Lower lobe of right lung (tissue), 2 donors: ENCODE results near the gene AREG. TPM values are rescaled to one million over a fixed set of nuclear protein-coding genes. Genes with fewer than 3 reads are reported as not detected.
A peak's percentile ranks its signal among the peaks of the same experiment; 100 is the strongest.

Experiments
- ATAC-seq, 2 donors: fragments of 200-7000 bp; cut with Tn5 transposase; one replicate each; pipeline ENCODE4 v1.9.1; 2020 to 2022; ENCODE audit warnings: mild to moderate bottlenecking in 2 of 2, moderate library complexity in 2 of 2
- DNase-seq: peaks from one replicate; pipeline ENCODE4 v3.0.0-alpha.2; 2020
- H3K27ac ChIP-seq: fragments of 200-600 bp; one replicate; pipeline ENCODE4 v1.8.0; 2022
- H3K27me3 ChIP-seq: fragments of 200-600 bp; one replicate; pipeline ENCODE4 v1.8.0; 2022; ENCODE audit warnings: low read depth
- H3K36me3 ChIP-seq: fragments of 200-600 bp; one replicate; pipeline ENCODE4 v1.8.0; 2022; ENCODE audit warnings: mild to moderate bottlenecking
- H3K4me1 ChIP-seq: fragments of 200-600 bp; one replicate; pipeline ENCODE4 v1.8.0; 2022
- H3K4me3 ChIP-seq: fragments of 200-600 bp; one replicate; pipeline ENCODE4 v1.8.0; 2022; ENCODE audit warnings: mild to moderate bottlenecking
- H3K9me3 ChIP-seq: fragments of 200-600 bp; one replicate; pipeline ENCODE4 v1.8.0; 2022
- CTCF ChIP-seq: fragments of 200-600 bp; IDR thresholded peaks from one replicate; pipeline ENCODE4 v1.8.0; 2022; ENCODE audit warnings: antibody characterized with exemption, mild to moderate bottlenecking
- intact Hi-C: fragments of 100-400 bp; cut with DNase I; formaldehyde crosslinking; loops from one replicate; pipeline ENCODE4 v1.11.0; 2022
- total RNA-seq: library from RNA; stranded (reverse); fragmentation: NEBNext Ultra II Directional; extraction: Animal tissue kit (Norgen Biotek cat#: 25700); gene quantifications from one replicate; pipeline ENCODE4 v1.2.1, GENCODE V29; 2021
- donor health status: DM: no; HTN: yes; CAD: no; lungs with severe emphysema.

Gene AREG
- total RNA-seq, 1 donor from 2014 or later: 7.8 TPM

- H3K27ac ChIP-seq: no peak overlapping the region
- TF ChIP-seq CTCF: no peak
- DNase-seq (no peak), ATAC-seq (no peak)
- H3K4me1 ChIP-seq: no peaks in the 10 kb centered on the region
- H3K4me3 ChIP-seq: no peak overlapping the region
- intact Hi-C loops: no loop called here
- no peaks in the 10 kb centered on the region for H3K36me3 ChIP-seq
- H3K27me3 ChIP-seq: no peaks in the 10 kb centered on the region
- peaks cover 7% of the 10 kb centered on the region for H3K9me3 ChIP-seq
These were observed 19.4 kb downstream of the AREG start for GRCh38 chr4:74464291-74464690.

GRCh38 chr4:74466242-74466641, 21.3 kb downstream of the AREG start:
- Histone ChIP-seq H3K36me3 (no peaks in the 10 kb centered on the region), H3K4me1 (no peaks in the 10 kb centered on the region), H3K27me3 (no peaks in the 10 kb centered on the region), H3K4me3 (no peak overlapping the region), H3K27ac (no peak overlapping the region), H3K9me3 (peaks cover under 1% of the 10 kb centered on the region)
- peak; percentile 70 to 75 for ATAC-seq
- DNase-seq: no peak
- no peak for TF ChIP-seq CTCF
- intact Hi-C loops: no loop called here

- intact Hi-C loops: no loop called here
- H3K9me3 ChIP-seq: no peaks in the 10 kb centered on the region
- H3K27ac ChIP-seq: no peak overlapping the region
- no peaks in the 10 kb centered on the region for H3K27me3 ChIP-seq
- no peaks in the 10 kb centered on the region for H3K36me3 ChIP-seq
- no peak for TF ChIP-seq CTCF
- H3K4me1 ChIP-seq: peaks cover 6% of the 10 kb centered on the region
- DNase-seq: no peak
- H3K4me3 ChIP-seq: no peak overlapping the region
- no peak for ATAC-seq
These were observed 26.3 kb downstream of the AREG start for GRCh38 chr4:74471264-74471663.

GRCh38 chr4:74473155-74473811, 28.3 kb downstream of the AREG start:
- no peak for TF ChIP-seq CTCF
- no peak overlapping the region for H3K4me3 ChIP-seq
- no peaks in the 10 kb centered on the region for H3K27me3 ChIP-seq
- no peak for DNase-seq
- no peaks in the 10 kb centered on the region for H3K9me3 ChIP-seq
- no peak overlapping the region for H3K27ac ChIP-seq
- no peaks in the 10 kb centered on the region for H3K36me3 ChIP-seq
- H3K4me1 ChIP-seq: peaks cover 6% of the 10 kb centered on the region
- peak; percentile 91 to 92 for ATAC-seq
- intact Hi-C loops: no loop called here

GRCh38 chr4:74474345-74475090, 29.6 kb downstream of the AREG start:
- Histone ChIP-seq H3K4me3 (no peak overlapping the region), H3K27me3 (no peaks in the 10 kb centered on the region), H3K27ac (no peak overlapping the region), H3K4me1 (peaks cover 6% of the 10 kb centered on the region), H3K36me3 (no peaks in the 10 kb centered on the region), H3K9me3 (no peaks in the 10 kb centered on the region)
- intact Hi-C loops: no loop called here
- ATAC-seq: peak in 1 of 2 donors; percentile 36
- no peak for TF ChIP-seq CTCF
- DNase-seq: no peak
